ENCODE measurements around the gene BET1. TPM values are rescaled to one million over a fixed set of nuclear protein-coding genes. Genes with fewer than 3 reads are reported as not detected.

The BET1 gene
- total and polyA plus RNA-seq, 2 donors from 2014 or later = 25.8 to 32.2 TPM

DNA sequence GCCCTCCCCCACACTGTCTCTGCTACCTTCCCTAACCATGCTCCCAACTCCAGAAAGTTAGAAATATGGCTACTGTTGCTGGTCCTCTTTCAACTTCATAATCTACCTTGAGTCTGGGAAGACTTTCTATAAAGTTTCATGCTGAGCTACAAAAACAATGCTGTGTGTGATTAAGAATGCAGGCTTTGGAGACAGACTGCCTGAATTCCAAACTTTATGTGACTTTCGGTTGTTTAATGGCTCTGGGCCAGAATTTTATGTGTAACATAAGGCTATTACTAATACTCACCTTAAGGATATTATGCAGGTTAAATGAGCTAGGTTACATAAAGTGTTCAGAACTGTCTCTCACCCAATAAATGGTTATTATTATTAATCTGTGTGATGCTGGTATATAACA is 19.1 kb downstream of the BET1 start:
- no peaks in the 10 kb centered on the region for H3K36me3 ChIP-seq (ENCODE audit: control insufficient read depth in 2 of 3, insufficient read depth in 3 of 3, low read length in 3 of 3)
- no peak for TF ChIP-seq CTCF (IDR thresholded peaks at IDR 0.05; ENCODE audit: borderline replicate concordance, extremely low read depth, insufficient read depth)
- H3K4me3 ChIP-seq (ENCODE audit: low read length in 3 of 3) = no peak overlapping the region
- no peak overlapping the region for H3K9ac ChIP-seq (ENCODE audit: low read length in 3 of 3)
- H3K27ac ChIP-seq (ENCODE audit: low read depth in 2 of 2, low read length in 2 of 2) = no peak overlapping the region
- no peaks in the 10 kb centered on the region for H3K4me1 ChIP-seq (ENCODE audit: control insufficient read depth in 2 of 3, insufficient read depth in 2 of 3, low read depth in 1 of 3, low read length in 3 of 3)
- intact Hi-C loops (cut with DNase I) = no loop called here
- no peaks in the 10 kb centered on the region for H3K27me3 ChIP-seq (ENCODE audit: control insufficient read depth, insufficient read depth, low read length)
- no peak for FAIRE-seq
- H3K9me3 ChIP-seq (ENCODE audit: control insufficient read depth in 2 of 3, insufficient read depth in 1 of 3, low read length in 3 of 3) = no peaks in the 10 kb centered on the region
- DNase-seq = no peak

DNA sequence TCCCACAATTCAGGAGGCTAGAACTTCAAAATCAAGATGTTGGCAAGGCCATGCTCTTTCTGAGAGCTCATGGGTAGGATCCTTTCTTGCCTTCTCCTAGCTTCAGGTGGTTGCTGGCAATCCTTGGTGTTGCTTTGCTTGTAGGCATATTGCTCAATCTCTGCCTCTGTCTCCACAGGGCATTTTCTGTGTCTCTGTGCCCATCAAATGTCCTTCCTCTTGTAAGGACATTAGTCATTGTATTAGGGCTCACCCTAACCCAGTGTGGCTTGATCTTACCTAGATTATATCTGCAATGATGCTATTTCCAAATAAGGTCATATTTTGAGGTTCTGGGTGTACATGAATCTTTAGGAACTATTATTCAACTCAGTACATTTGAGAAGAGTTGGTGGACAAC is 20.1 kb downstream of the BET1 start:
- intact Hi-C loops (cut with DNase I) = no loop called here
- H3K9me3 ChIP-seq (ENCODE audit: control insufficient read depth in 2 of 3, insufficient read depth in 1 of 3, low read length in 3 of 3) = no peaks in the 10 kb centered on the region
- H3K27ac ChIP-seq (ENCODE audit: low read depth in 2 of 2, low read length in 2 of 2) = no peak overlapping the region
- H3K27me3 ChIP-seq (ENCODE audit: control insufficient read depth, insufficient read depth, low read length) = no peaks in the 10 kb centered on the region
- H3K4me3 ChIP-seq (ENCODE audit: low read length in 3 of 3) = no peak overlapping the region
- H3K36me3 ChIP-seq (ENCODE audit: control insufficient read depth in 2 of 3, insufficient read depth in 3 of 3, low read length in 3 of 3) = no peaks in the 10 kb centered on the region
- FAIRE-seq (no peak), DNase-seq (no peak)
- TF ChIP-seq CTCF (IDR thresholded peaks at IDR 0.05; ENCODE audit: borderline replicate concordance, extremely low read depth, insufficient read depth) = no peak
- no peaks in the 10 kb centered on the region for H3K4me1 ChIP-seq (ENCODE audit: control insufficient read depth in 2 of 3, insufficient read depth in 2 of 3, low read depth in 1 of 3, low read length in 3 of 3)
- no peak overlapping the region for H3K9ac ChIP-seq (ENCODE audit: low read length in 3 of 3)

DNA sequence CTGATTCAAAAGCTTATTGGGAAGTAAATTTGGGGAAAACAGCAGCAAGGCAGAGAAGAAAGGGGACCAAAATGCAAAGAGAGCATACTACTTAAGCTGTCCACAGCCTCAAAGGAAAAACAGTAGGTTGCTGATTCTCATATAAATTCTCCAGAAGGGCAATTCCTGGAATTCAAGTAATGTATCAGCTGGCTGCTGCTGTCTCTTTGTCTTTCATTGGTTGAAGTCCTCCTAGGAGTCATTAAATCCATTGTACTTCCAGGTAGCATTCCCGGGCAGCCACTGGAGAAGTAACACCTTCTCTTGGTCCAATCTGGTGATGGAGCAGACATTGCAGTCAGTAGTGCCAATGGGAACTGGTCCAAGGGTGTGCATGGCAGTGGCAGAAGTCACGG is 22.7 kb downstream of the BET1 start:
- H3K4me3 ChIP-seq (ENCODE audit: low read length in 3 of 3) = no peak overlapping the region
- DNase-seq (no peak), FAIRE-seq (no peak)
- H3K4me1 ChIP-seq (ENCODE audit: control insufficient read depth in 2 of 3, insufficient read depth in 2 of 3, low read depth in 1 of 3, low read length in 3 of 3) = no peaks in the 10 kb centered on the region
- H3K27ac ChIP-seq (ENCODE audit: low read depth in 2 of 2, low read length in 2 of 2) = no peak overlapping the region
- no peak for TF ChIP-seq CTCF (IDR thresholded peaks at IDR 0.05; ENCODE audit: borderline replicate concordance, extremely low read depth, insufficient read depth)
- intact Hi-C loops (cut with DNase I) = no loop called here
- no peaks in the 10 kb centered on the region for H3K36me3 ChIP-seq (ENCODE audit: control insufficient read depth in 2 of 3, insufficient read depth in 3 of 3, low read length in 3 of 3)
- no peaks in the 10 kb centered on the region for H3K9me3 ChIP-seq (ENCODE audit: control insufficient read depth in 2 of 3, insufficient read depth in 1 of 3, low read length in 3 of 3)
- H3K9ac ChIP-seq (ENCODE audit: low read length in 3 of 3) = no peak overlapping the region
- H3K27me3 ChIP-seq (ENCODE audit: control insufficient read depth, insufficient read depth, low read length) = no peaks in the 10 kb centered on the region

GRCh38 chr7:93980744-93981479 is 23.2 kb downstream of the BET1 start:
- no peaks in the 10 kb centered on the region for H3K9me3 ChIP-seq (ENCODE audit: control insufficient read depth in 2 of 3, insufficient read depth in 1 of 3, low read length in 3 of 3)
- FAIRE-seq (no peak), DNase-seq (no peak)
- intact Hi-C loops (cut with DNase I) = no loop called here
- no peak overlapping the region for H3K27ac ChIP-seq (ENCODE audit: low read depth in 2 of 2, low read length in 2 of 2)
- H3K4me1 ChIP-seq (ENCODE audit: control insufficient read depth in 2 of 3, insufficient read depth in 2 of 3, low read depth in 1 of 3, low read length in 3 of 3) = no peaks in the 10 kb centered on the region
- no peak overlapping the region for H3K4me3 ChIP-seq (ENCODE audit: low read length in 3 of 3)
- no peak overlapping the region for H3K9ac ChIP-seq (ENCODE audit: low read length in 3 of 3)
- H3K27me3 ChIP-seq (ENCODE audit: control insufficient read depth, insufficient read depth, low read length) = no peaks in the 10 kb centered on the region
- no peaks in the 10 kb centered on the region for H3K36me3 ChIP-seq (ENCODE audit: control insufficient read depth in 2 of 3, insufficient read depth in 3 of 3, low read length in 3 of 3)
- no peak for TF ChIP-seq CTCF (IDR thresholded peaks at IDR 0.05; ENCODE audit: borderline replicate concordance, extremely low read depth, insufficient read depth)
